Erythroblast (primary cell): ENCODE measurements around the gene SGSM1.

ENCODE experiments used
- GATA1 ChIP-seq: IDR thresholded peaks from 2 replicates; pipeline ENCODE4 v1.6.1; 2011; ENCODE audit warnings: low read depth, mild to moderate bottlenecking, control low read depth, low read length, moderate library complexity
- POLR2A ChIP-seq: IDR thresholded peaks from 2 replicates; pipeline ENCODE4 v1.6.1; 2011; ENCODE audit warnings: mild to moderate bottlenecking, low read length

DNA sequence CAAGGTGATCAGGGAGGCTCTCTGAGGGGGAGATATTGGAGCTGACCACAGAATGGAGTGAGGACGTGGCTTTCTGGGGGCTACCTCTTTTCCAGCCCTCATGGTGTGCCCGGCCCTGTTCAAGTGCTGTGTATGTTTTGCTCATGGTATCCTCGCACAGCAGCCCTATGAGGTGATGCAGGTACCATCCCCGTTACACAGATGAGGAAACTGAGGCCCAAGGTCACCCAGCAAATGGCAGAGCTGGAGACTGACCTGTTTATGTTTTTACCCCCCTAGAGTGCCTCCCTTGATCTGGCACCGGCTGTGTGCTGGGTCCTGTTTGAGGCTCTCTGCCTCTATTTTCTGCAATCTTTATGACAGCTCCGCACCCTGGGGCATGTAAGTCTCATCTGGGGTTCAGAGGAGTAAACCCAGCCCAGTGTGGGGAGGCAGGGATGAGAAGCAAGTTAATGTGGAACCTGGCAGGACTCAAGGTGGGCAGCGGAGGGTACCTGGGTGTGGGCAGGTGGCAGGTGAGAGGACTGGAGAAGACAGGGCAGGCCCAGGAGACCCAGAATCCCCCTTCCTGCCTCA is 20.8 kb downstream of the SGSM1 start:
- TF ChIP-seq POLR2A = no peak
- no peak for TF ChIP-seq GATA1
